ENCODE results near the gene PARVA.

DNA sequence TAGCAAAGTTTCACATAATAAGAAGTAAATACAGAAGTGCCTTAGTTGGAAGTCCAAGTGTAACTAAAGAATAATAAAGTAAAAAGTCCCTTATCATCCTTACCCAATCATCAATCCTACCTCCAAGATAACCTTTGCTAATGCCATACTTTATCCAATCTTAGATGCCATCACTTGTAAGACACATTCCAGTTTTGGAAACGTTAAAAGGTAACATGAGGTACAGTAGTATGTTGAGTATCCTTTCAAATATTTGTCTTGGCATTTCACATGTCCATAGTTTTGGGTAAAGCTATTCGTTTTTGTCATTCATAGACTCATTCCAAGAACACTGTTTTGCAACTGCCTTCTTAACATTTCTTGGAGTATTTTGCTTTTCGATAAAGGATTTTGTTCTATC is 181.6 kb downstream of the PARVA start:
- TF ChIP-seq POLR2AphosphoS5 (IDR thresholded peaks at IDR 0.05) (no peak), POLR2A (IDR thresholded peaks at IDR 0.05) (no peak)

All from stomach (tissue), 4 donors.